ENCODE data around the gene CD8B2.
"Not testable (repeated sequence)": the region's sequence is repeated elsewhere in the genome, so short reads cannot be mapped to it uniquely, and the experiment has no call there.

DNA sequence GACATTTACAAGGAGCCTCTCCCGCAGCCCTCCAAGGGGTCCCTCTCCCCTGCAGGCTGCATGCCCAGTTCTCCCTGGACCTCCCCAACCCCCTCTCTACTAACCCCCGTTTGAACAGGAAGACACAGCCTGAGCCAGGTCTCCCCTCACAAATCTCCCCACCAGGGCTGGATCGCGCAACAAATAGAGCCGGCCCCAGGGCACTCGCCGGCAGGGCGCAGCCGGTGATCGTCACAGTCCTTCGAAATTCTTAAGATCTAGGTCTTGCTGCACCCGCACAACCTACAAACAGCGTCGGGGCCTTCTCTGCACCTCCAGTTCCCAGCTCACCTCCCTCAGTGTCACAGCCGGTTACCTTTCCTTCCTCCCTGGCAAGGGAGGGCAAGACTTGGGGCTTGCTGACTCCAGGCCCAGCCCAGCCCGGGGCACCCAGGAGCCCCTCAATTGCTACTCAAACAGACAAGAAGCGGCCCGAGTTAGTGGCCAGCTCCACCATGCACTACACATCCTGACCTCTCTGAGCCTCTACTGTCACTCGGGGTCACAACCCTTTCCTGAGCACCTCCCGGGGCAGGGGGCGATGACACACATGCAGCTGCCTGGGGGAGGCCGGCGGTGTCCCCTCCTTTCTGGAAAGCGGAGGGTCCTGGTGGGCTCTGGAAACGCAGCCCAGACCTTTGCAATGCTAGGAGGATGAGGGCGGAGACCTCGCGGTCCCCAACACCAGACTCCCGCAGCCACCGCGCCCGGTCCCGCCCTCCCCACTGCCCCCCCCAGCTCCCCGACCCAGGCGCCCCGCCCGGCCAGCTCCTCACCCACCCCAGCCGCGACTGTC is at the start of gene CD8B2:
- TF ChIP-seq YY1 (IDR thresholded peaks at IDR 0.05; ENCODE audit: insufficient read depth, insufficient read length); SUZ12 (IDR thresholded peaks at IDR 0.05; ENCODE audit: extremely low read depth, insufficient read depth, insufficient read length): not testable (repeated sequence)
